Measurements from ENCODE around the gene OAF. TPM values are rescaled to one million over a fixed set of nuclear protein-coding genes. Genes with fewer than 3 reads are reported as not detected.
A peak's percentile ranks its signal among the peaks of the same experiment; 100 is the strongest.
"Not testable (repeated sequence)": the region's sequence is repeated elsewhere in the genome, so short reads cannot be mapped to it uniquely, and the experiment has no call there.

Gene OAF
- polyA plus RNA-seq, 1 donor = 45.2 TPM

DNA sequence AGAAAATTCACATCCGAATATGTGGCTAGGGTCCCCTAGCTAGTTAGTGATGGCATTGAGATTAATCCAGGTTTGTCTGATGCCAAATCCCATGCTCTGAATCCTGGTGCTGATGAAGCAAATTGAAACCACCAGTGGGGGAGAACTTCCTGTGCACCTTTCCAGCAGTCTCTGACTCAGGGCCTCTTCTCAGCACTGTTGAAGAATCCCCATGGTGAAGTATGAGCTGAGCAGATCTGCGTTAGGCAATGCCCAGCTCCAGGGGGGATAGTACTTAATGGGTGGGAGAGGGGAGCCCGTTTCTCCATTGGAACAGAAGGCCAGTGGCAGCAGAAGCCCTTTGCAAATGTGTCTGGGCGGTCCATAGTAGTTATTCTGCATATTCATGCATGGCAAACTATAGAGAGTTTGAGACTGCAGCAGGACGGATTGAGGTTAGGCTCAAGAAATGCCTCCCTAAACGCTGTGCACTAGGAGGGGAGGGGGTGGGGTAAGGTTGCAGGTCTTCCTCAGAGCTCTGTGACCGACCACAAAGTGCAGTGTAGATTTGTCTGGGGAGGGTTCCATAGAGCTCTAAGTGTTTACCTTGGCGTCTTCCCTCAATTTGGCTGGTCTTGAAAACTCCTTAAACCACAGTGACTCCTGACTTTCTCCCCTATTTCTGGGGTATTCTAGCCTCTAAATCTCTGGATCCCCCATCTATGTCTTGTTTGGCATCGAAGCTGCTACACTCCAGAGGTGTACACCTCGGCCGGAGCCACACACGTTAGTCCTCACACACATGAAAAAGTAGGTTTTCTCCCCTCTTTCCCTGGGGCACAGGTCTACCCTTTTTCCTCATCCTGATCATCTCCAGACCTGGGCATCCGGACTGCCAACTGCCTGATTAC lies 33.9 kb downstream of the OAF start:
- DNase-seq = no peak

DNA sequence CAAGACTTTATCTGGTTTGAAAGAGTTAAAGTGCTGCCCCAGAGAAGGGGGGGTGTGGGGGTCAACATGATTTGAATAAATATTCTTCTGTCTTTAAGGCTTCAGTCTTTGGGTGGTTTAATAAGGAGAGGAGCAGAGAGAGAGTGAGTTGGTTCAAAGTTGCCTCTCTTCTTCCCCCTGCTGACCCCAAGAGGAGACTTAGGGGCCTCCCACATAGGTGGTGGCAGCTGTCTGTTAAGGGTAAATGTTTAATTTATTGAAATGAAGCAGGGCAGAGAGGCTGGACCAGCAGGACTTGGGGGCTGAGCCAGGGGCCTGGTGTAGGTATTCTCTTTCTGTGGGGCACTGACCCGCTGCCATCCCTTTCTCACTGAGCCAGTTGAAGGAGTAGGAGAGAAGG lies 34.6 kb downstream of the OAF start:
- no peak for DNase-seq

DNA sequence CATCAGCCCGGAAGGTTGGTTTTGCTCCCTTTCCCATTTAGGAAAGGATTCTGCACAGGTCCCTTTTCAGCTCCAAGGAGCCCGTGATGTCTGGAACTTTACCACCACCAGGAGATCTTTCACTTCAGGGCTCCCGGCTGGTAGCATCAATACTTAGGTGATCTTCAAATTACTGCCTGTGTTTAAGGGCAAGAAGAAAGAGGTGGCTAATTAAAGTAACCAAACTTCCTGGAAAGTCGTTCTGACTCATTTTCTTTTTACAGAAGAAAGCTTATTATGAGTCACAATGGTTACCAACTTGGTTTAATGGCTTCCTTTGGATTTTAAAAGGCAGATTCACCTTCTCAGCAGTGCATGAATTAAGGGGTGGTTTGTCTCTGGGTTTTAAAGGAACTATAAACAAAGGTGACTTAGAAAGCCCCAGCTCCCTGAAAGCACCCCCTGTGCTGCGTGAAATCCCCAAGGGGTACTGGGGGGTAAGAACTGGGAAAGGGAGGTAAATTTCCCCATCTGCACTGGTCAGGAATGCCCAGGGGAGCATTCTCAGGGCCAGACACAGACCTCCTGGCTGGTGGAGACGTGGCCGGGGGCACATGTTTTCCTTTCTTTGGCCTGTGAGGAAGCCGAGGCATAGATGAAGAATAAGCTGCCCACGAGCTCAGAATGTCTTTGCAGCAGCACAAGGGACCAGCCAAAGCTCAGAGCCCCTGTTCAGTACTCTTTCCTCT lies 37.9 kb downstream of the OAF start:
- no peak for DNase-seq

DNA sequence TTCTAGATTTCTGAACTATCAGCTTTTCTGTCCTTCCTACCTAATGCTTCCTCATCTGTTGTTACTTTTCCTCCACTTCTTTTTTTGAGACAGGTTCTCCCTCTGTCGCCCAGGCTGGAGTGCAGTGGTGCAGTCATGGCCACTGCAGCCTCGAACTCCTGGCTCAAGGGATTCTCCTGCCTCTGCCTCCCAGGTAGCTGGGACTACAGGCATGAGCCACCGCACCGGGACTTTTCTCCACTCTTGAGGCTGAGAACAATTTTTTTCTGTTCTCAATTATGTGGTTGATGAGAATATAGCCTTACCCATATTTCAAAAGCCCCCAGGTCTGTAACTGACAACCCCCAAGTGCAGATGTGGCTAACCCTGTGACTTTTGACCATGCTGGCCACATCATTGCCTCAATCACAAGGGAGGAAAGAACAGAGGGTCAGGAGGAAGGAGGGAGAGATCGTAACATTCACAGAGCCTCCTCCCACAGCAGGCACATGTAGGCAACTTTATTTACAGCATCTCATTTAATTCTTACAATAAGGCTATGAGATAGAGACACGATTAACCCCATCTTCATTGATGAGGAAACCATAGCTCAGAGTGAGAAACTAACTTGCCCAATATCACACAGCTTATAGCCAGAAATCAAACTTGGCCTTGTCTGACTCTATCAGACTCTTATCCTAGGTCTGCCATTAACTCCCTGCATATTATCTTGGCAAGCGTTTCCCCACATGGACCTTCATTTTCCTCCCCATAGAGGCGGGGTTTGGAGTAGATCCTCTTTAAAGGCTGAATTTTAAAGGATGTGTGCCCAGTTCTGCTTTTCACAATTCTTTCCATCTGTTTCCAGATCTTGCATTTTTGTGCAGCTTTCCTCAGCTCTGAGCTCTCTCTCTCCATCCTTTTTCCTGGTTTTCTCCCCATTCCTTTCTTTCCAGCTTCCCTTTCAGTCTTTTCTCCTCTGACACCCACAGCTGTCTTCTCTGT lies 38.7 kb downstream of the OAF start:
- peak; percentile 34 for DNase-seq

DNA sequence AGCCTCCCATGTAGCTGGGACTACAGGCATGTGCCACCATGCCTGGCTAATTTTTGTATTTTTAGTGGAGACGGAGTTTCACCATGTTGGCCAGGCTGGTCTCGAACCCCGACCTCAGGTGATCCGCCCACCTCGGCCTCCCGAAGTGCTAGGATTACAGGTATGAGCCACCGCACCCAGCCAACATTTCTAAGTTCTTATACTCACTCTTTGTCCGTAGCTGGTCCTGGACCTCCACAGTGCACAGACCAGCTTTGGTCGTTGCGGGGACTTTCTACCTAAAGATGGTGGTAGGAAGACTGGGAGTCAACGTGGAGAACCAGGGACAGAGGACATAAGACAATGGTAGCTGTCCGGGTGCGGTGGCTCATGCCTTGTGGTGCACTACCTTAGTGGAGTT lies 42.5 kb downstream of the OAF start:
- not testable (repeated sequence) for DNase-seq

DNA sequence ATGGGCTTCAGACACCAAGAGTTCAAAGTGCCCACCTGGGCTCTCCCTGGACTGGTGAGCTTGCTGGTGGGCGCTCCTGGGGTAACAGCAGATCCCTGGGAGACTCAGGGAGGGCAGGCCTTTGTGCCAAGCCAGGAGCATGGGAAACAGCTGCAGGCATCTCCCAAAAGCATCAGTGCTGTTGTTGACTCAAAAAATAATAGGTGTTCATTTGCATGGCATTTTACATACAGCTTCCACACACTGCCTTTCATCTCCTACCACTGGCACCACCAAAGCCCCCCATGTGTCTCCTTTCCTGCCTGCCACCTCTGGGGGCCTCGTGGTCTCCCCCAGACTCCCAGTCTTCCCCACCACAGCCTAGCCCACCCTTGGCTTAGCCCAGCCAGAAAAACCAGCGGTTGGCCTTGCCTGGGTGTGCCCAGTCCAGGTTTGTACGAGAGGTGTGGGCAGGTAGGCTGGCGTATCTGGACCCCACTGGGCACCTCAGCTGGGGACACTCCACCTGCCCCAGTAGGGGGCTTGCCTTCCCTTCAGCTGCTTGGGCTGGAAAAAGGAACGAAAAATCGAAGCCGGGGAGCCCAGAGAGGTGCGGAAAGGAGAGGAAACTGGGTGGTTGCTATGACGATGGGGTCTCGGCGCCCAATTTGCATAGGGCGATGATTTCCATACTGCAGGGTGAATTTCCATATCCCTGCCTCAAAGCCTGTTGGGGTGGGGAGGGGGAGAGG lies 44.1 kb downstream of the OAF start:
- DNase-seq = no peak

DNA sequence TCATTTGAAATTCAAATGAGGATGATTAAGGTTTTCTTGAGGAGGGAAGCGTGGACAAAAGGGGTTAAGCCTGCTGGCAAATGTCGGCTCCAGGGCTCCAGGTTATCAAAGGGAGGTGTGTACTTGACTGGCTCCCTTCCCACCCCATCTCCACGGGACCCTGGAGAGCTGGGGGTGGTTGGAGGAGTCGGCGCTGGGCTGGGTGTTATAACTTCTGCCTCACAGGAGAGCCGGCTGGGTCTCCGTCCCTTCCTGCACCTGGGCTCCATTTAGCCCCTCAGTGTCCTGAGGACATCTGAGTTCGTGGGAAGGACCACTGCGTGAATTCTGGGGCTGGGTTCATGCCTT lies 44.7 kb downstream of the OAF start:
- no peak for DNase-seq

DNA sequence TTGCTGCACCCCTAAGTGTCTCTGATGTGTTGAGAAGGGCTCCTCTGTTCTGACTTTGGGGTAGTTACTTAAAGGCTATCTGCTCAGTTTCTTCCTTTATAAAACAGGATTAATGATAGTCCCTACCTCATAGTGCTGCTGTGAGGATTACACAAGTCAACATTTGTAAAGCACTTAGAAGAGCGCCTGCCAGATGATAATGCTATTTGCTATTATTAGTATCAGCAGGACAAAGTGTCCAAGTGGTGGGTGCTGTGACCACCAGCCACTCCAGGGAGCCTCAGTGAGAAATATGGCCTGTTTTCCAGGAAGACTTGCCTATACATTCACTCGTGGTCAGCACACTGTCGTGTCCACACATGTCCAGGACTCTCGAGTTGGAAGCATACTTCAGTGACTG lies 45.3 kb downstream of the OAF start:
- DNase-seq = no peak

DNA sequence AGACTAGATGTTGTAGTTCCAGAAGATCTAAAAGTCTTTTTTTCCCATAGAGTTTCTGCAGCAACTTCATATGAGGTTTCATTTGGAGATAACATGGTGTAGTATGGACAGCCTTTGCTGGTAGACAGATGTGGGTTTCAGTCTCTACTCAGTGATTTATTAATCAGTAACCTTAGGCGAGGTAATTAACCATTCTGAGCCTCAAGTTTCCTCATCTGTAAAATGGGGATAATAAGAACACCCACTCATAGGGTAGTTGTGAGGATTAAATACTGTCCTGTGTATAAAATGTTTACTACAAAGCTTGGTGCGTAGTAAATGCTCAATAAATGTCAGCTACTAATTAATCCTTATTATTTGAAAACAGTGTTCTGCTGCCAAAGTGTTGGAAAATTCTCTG lies 45.9 kb downstream of the OAF start:
- no peak for DNase-seq

DNA sequence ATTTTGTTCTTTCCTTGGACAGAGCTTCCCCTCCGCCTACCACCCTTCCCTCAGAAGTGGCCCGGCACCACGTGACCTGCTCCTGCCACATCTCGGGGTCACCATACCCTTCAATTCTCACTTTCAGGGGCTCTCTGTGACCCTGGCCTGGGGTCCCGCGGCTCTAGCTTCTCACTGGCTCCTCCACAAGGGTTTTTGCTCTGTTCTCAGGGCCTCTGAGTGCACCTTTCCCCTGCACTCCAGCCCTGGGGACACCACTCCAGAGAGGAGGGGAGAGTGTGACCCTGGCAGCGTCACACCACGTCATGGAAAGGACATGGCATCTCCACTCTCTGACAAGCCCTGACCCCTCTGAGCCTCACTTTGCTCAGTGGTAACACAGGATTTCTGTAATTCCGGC lies 46.5 kb downstream of the OAF start:
- no peak for DNase-seq

DNA sequence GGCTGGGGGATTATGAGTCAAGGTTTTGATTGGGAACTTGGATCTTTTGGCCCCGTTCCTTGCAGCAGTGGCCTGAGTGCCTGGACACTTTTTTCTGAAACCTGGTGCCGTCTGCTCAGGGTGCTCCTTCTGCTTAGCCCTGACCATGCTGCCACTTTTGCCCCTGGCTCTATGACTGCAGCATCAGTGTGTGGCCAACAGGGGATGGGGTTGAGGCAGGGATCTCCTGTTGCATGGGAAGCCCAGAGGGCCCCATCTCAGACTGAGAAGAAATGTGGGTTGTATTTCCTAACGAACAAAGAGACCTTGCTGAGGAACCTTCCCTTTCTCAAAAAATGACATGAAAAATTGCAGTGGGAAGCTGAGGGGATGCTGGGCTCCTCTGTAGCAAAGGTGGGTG lies 47.8 kb downstream of the OAF start:
- no peak for DNase-seq

DNA sequence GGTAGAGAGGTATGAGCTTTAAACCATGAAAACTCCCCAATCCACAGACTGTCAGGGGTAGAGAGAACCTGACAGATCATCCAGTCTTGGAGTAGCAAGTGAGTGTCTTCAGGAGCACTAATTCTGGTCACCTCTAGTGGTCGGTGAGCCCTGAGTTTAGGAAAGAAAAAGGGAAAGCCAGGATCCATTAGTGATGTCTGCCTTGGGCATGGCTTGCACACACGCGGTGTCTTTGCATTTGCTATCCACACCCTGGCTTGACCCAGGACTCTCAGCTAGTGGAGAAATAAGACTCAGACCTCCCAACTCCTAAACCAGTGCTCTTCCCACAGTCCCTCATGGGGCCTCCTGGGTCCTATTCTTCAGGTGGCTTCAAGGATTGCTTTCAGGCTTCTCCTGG lies 48.4 kb downstream of the OAF start:
- no peak for DNase-seq

DNA sequence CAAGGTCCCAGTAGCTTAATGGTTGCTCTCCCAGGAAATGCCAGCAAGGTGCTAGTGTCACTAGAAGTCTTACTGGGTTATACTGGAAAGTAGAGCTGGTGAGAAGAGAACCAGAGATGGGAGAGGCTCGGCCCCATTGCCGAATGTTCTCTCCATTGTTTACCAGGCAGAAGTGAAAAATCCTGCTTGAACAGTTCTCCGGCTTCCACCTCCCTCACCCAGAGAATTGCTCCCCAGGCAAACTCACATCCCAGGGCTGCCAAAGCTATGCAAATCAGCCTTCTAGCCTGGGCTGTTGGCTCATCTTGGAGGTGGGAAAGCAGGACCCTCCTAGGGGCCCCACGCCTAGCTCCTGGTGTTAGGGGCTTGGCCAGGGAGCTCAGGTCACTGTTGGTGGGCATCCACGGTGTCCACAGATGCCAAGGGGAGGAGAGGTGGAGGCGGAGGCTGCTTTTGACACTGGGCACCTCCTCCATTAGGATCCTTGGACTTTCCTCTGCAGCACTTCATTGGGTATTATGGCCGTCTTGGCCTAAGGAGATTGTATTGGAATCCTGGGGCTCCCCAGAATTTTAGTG lies 49.2 kb downstream of the OAF start:
- no peak for DNase-seq

DNA sequence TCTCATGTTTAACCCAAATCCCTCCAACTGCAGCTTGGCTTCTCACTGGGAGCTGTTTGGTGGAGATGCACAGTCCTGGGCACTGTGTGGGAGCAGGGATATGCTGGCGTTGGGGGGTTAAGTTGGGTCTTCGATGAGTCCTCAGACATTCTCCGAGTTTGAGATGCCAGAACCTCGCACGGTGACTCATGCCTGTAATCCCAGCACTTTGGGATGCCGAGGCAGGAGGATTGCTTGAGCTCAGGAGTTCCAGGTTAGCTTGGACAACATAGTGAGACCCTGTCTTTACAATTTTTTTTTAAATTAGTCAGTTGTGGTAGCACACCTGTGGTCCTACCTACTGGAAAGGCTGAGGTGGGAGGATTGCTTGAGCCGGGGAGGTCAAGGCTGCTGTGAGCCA lies 49.8 kb downstream of the OAF start:
- no peak for DNase-seq

DNA sequence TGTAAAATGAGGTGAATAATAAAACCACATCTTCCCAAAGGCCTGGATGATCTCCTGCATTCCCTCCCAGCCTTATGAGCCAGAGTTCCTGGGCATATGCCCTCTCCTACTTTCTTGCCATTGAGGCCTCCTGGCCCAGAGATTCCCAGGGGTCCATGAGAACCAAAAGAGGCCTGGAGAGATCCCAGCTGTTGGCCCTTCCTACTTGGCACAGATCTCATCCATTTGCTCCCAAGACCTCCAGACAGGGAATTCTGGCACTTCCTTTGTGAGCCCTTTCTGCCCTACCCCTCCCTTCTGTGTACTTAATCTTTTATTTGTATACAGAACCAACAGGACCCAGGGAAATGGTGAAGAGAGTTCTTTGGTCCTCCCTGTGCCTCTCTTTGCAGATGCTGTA lies 50.5 kb downstream of the OAF start:
- no peak for DNase-seq

DNA sequence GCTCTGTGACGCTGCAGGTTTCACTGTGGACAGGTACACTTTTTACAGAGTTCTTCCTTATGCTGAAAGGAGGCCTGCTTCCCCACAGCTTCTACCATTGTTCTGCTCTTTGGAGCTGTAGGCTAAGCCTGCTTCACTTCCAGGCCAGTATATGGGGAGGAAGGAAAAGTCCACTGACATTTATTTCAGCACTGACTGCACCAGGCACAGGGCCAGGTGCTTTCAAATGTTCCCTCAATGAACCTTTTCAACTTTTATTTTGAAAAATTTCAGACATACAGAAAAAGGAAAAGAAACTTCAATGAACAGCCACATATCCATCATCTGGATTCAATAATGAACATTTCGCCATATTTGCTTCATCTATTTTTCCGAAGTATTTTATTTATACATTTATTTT lies 51.1 kb downstream of the OAF start:
- peak; percentile 59 for DNase-seq

DNA sequence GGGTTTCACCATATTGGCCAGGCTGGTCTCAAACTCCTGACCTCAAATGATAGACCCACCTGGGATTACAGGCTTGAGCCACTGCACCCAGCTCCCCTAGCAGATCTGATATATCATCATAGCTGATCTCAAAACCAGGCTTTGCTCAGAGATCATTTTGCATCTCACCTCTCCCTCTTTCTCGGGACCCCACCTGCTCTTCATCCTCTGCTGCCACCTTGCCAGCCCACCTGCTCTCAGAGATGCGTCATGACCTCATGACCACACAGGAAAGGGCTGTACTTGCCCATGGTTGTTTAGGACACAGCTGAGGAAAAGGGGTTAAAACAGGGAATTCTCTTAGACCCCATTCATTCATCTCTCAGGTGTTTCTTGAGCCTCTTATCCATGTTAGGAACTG lies 56.5 kb downstream of the OAF start:
- no peak for DNase-seq

DNA sequence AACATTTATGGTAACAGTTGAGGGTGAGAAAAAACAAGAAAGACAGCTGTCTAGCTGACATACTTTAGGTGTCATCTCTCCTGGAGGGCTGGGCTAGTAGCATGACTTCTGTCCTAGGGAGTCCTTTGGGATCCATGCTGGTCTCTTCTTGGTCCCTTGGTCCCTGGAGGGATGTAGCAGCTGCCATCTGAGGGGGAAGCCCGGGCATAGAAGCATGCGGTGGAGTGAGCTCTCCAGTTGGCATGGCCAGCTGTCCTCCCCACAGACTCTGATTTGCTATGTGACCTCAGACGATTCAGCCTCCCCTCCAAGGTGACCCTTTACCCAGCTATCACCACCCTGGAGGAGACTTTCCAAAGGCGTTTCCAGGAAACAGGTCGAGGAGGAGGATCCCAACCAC lies 57.9 kb downstream of the OAF start:
- no peak for DNase-seq

DNA sequence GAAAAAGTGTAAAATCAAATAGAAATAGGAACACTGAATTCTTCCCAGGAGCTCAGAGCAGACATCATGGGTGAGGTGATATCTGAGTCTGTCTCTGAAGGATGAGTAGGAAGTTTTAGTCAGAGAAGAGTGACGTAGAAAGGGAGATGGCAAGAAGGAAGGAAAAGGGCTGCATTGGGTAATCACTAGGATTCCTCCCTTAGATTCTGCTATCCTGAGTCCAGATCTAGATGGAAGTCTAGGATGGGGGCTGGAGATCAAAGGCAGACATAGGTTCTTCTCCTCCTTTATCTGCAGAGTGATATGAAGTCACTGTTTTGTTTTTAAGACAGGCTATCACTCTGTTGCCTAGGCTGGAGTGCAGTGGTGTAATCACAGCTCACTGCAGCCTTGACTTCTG lies 59.6 kb downstream of the OAF start:
- no peak for DNase-seq

DNA sequence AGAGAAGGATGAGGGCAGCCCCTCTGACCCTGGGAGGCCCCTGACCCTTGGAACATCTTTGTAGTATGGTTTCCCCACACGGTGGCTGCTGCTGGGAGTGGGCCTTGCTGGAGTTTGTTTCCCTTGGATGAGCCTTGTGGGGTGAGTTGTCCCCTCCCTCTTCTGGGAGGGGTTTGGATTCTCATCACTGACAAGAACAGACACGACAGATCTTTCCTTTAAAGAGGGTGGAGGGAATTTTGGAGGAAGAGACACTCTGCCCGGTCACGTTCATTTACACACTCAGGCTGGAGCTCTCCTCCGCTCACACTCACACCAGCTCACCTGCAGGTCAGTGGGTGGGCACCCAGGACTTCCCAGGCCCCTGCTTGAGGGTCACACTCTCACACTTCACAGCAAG lies 60.8 kb downstream of the OAF start:
- no peak for DNase-seq

DNA sequence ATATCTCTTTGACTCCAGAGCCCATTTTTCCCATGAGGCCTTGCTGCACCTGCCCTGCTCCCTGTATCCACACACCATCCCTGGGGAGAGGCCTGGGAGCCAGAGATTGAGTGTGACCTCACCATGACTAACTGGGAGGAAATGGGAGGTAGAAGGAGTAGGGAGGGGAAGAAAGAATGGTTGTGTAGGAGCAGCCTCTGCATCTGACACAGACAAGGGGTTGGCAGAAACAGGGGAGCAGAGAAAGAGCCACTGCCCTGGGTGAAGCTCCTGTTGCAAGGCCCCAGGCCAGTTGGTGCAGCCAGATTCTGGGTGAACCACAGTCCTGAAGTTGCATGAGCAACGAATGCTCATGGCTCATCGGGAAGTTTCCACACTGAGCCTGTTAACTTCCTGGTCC lies 61.5 kb downstream of the OAF start:
- no peak for DNase-seq

DNA sequence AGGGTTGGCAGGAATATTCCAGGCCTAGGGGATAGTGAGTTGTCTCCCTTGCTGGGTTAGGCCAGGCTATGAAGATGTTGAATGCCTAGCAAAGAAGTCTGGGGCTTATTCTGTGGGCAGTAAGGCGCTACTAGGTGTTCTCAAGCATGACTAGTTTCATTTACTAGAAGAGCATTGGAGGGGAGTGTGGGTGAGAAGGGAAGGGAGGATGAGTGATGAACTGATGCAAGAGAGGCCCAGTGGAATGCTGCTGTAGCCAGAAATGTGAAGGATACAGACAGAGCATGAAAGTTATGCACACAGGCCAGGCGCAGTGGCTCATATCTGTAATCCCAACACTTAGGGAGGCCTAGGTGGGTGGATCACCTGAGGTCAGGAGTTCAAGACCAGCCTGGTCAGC lies 62.6 kb downstream of the OAF start:
- DNase-seq = no peak

Measured in hindlimb muscle (tissue), 1 donor.